Transverse colon (tissue), 3 donors: ENCODE measurements around the gene DAPL1.

Experiments
- EP300 ChIP-seq: sonication (generic); formaldehyde crosslinking; IDR thresholded peaks from one replicate; pipeline ENCODE4 v1.6.1; 2017; ENCODE audit warnings: antibody characterized with exemption, low read depth
- TF ChIP-seq, protein P1 (sequence below), 5 experiments: fragments of 200-600 bp in 3 of 5; fragments of 450-650 bp in 2 of 5; sonication (generic) in 3 of 5; IDR thresholded peaks; 1 replicate in 2 of 5; 2 replicates in 3 of 5; pipeline ENCODE4 v1.5.1; 2016 to 2017; ENCODE audit warnings: antibody characterized with exemption in 5 of 5, inconsistent platforms in 3 of 5, mild to moderate bottlenecking in 2 of 5, moderate library complexity in 1 of 5

GRCh38 chr2:158808426-158808825 is 13.3 kb downstream of the DAPL1 start:
- TF ChIP-seq, protein P1, sequence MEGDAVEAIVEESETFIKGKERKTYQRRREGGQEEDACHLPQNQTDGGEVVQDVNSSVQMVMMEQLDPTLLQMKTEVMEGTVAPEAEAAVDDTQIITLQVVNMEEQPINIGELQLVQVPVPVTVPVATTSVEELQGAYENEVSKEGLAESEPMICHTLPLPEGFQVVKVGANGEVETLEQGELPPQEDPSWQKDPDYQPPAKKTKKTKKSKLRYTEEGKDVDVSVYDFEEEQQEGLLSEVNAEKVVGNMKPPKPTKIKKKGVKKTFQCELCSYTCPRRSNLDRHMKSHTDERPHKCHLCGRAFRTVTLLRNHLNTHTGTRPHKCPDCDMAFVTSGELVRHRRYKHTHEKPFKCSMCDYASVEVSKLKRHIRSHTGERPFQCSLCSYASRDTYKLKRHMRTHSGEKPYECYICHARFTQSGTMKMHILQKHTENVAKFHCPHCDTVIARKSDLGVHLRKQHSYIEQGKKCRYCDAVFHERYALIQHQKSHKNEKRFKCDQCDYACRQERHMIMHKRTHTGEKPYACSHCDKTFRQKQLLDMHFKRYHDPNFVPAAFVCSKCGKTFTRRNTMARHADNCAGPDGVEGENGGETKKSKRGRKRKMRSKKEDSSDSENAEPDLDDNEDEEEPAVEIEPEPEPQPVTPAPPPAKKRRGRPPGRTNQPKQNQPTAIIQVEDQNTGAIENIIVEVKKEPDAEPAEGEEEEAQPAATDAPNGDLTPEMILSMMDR (IDR thresholded peaks at IDR 0.05), result no peak
- TF ChIP-seq EP300, result no peak
